Neural crest cell (in vitro differentiated cells): ENCODE measurements around the gene ISM1. TPM values are rescaled to one million over a fixed set of nuclear protein-coding genes. Genes with fewer than 3 reads are reported as not detected.

Source experiments
- DNase-seq: peaks from one replicate; pipeline ENCODE4 v3.0.0; 2021; ENCODE audit warnings: low read depth, mixed read lengths, low spot score
- H3K27ac Mint-ChIP-seq: one replicate; pipeline ENCODE4 v1.8.0; 2021; ENCODE audit warnings: mild to moderate bottlenecking, mixed read lengths; ENCODE audit not compliant: unreplicated experiment
- H3K27me3 Mint-ChIP-seq: 2 replicates; pipeline ENCODE4 v1.8.0; 2021; ENCODE audit warnings: low read depth, mild to moderate bottlenecking, mixed read lengths
- H3K36me3 Mint-ChIP-seq: 2 replicates; pipeline ENCODE4 v1.8.0; 2021; ENCODE audit warnings: low read depth, mild to moderate bottlenecking, mixed read lengths
- H3K4me1 Mint-ChIP-seq: 2 replicates; pipeline ENCODE4 v1.8.0; 2021; ENCODE audit warnings: mixed read lengths
- H3K4me3 Mint-ChIP-seq: one replicate; pipeline ENCODE4 v1.8.0; 2021; ENCODE audit warnings: mild to moderate bottlenecking, mixed read lengths
- H3K9me3 Mint-ChIP-seq: 2 replicates; pipeline ENCODE4 v1.8.0; 2021; ENCODE audit warnings: mixed read lengths
- total RNA-seq: library from RNA; stranded (reverse); gene quantifications from 2 replicates; pipeline ENCODE4 v1.2.1, GENCODE V29; 2021
- TF ChIP-seq, protein P1 (sequence below): fragments of 200-600 bp; sonication (generic); conservative IDR thresholded peaks from 2 replicates; pipeline ENCODE4 v1.5.0; 2021; ENCODE audit warnings: antibody characterized with exemption, mild to moderate bottlenecking

Gene ISM1
- total RNA-seq, 1 donor from 2014 or later: 0.33 TPM

GRCh38 chr20:13271098-13271497, 50.0 kb downstream of the ISM1 start:
- Mint-ChIP-seq H3K36me3 (no peaks in the 10 kb centered on the region), H3K4me1 (no peaks in the 10 kb centered on the region), H3K4me3 (no peak overlapping the region), H3K27me3 (peaks cover 29% of the 10 kb centered on the region), H3K9me3 (no peaks in the 10 kb centered on the region), H3K27ac (no peak overlapping the region)
- TF ChIP-seq, protein P1, sequence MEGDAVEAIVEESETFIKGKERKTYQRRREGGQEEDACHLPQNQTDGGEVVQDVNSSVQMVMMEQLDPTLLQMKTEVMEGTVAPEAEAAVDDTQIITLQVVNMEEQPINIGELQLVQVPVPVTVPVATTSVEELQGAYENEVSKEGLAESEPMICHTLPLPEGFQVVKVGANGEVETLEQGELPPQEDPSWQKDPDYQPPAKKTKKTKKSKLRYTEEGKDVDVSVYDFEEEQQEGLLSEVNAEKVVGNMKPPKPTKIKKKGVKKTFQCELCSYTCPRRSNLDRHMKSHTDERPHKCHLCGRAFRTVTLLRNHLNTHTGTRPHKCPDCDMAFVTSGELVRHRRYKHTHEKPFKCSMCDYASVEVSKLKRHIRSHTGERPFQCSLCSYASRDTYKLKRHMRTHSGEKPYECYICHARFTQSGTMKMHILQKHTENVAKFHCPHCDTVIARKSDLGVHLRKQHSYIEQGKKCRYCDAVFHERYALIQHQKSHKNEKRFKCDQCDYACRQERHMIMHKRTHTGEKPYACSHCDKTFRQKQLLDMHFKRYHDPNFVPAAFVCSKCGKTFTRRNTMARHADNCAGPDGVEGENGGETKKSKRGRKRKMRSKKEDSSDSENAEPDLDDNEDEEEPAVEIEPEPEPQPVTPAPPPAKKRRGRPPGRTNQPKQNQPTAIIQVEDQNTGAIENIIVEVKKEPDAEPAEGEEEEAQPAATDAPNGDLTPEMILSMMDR: no peak
- DNase-seq: no peak

- Mint-ChIP-seq H3K27me3 (peaks cover 26% of the 10 kb centered on the region), H3K36me3 (no peaks in the 10 kb centered on the region), H3K9me3 (no peaks in the 10 kb centered on the region), H3K4me3 (no peak overlapping the region), H3K4me1 (no peaks in the 10 kb centered on the region), H3K27ac (no peak overlapping the region)
- DNase-seq: no peak
- TF ChIP-seq, protein P1: no peak
Measured at GRCh38 chr20:13271977-13272975, 51.2 kb downstream of the ISM1 start.

- H3K4me1 Mint-ChIP-seq: no peaks in the 10 kb centered on the region
- H3K36me3 Mint-ChIP-seq: no peaks in the 10 kb centered on the region
- TF ChIP-seq, protein P1: no peak
- H3K9me3 Mint-ChIP-seq: no peaks in the 10 kb centered on the region
- no peak overlapping the region for H3K4me3 Mint-ChIP-seq
- no peak overlapping the region for H3K27ac Mint-ChIP-seq
- no peak for DNase-seq
- H3K27me3 Mint-ChIP-seq: peaks cover 10% of the 10 kb centered on the region
Measured at GRCh38 chr20:13274275-13274861, 53.3 kb downstream of the ISM1 start.

DNA sequence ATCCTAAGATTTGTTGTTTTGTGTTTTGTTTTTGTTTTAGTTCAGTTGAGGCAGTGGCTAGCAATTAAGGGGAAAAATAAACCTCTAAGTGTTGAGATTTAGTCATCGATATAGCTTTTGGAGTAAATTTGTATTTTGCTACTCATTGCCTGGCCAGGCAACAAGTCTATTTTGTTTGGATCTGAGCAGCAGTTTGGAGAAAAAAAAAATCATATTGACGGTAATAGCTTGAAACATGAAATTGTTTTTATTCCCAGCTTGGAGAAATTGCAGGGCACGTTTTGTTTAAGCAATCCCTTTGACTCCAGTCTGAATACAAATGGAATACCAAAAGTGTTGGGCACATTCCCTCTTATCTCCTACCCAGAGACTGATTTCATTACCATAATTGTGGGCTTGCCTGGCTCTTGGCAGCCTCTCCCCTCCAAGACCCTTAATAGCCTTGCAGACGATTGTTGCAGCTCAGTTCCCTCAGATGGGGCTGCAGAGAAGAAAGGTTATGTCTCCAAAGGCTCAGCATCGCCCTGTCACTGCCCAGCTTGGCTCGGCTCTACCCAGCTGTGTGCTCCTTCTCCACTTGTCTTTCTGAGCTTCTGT, 56.0 kb downstream of the ISM1 start:
- no peak for DNase-seq
- H3K27ac Mint-ChIP-seq: no peak overlapping the region
- no peak overlapping the region for H3K4me3 Mint-ChIP-seq
- no peaks in the 10 kb centered on the region for H3K27me3 Mint-ChIP-seq
- TF ChIP-seq, protein P1: no peak
- H3K9me3 Mint-ChIP-seq: no peaks in the 10 kb centered on the region
- H3K4me1 Mint-ChIP-seq: no peaks in the 10 kb centered on the region
- H3K36me3 Mint-ChIP-seq: no peaks in the 10 kb centered on the region

DNA sequence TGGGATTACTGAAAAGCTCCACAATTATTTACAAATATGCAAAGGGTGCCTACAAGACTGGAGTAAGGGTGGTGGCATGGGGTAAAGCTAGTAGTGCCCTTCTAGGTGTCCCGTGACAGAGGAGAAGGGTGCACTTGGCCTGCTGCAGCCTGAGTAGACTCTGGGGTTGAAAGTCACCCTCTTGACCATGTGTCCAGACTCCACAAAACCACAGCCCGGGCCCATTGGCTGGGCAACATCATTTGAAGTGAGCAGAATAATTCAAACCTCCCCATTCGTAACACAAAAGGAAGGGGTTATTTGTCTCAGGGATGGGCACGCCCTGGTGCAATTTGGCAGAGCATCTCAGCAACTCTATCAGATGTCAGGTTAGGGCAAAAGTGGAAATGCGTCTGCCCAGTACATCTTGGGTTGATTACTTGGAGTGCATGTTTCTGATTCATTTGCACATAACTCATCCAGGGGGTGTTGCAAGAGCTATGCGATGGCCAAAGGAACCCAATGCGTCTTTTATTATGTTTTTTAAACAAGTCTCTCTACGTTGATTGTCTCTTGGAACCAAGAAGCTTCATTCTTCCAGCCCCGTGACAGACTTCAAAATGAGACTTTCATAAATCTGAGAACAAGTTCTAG, 56.7 kb downstream of the ISM1 start:
- Mint-ChIP-seq H3K27me3 (no peaks in the 10 kb centered on the region), H3K9me3 (no peaks in the 10 kb centered on the region), H3K36me3 (no peaks in the 10 kb centered on the region), H3K4me1 (no peaks in the 10 kb centered on the region), H3K4me3 (no peak overlapping the region), H3K27ac (no peak overlapping the region)
- TF ChIP-seq, protein P1: no peak
- no peak for DNase-seq
